C4-2B (cell line): ENCODE measurements around the gene SP5.

Experiments used
- ZFX ChIP-seq: fragments of 450-650 bp; IDR thresholded peaks from 2 replicates; pipeline ENCODE4 v1.6.1; 2017
- TF ChIP-seq, protein P1 (sequence below): fragments of 450-650 bp; conservative IDR thresholded peaks from 2 replicates; pipeline ENCODE4 v1.5.1; 2017; ENCODE audit warnings: mild to moderate bottlenecking

GRCh38 chr2:170721678-170722077, 6.5 kb downstream of the SP5 start:
- TF ChIP-seq, protein P1, sequence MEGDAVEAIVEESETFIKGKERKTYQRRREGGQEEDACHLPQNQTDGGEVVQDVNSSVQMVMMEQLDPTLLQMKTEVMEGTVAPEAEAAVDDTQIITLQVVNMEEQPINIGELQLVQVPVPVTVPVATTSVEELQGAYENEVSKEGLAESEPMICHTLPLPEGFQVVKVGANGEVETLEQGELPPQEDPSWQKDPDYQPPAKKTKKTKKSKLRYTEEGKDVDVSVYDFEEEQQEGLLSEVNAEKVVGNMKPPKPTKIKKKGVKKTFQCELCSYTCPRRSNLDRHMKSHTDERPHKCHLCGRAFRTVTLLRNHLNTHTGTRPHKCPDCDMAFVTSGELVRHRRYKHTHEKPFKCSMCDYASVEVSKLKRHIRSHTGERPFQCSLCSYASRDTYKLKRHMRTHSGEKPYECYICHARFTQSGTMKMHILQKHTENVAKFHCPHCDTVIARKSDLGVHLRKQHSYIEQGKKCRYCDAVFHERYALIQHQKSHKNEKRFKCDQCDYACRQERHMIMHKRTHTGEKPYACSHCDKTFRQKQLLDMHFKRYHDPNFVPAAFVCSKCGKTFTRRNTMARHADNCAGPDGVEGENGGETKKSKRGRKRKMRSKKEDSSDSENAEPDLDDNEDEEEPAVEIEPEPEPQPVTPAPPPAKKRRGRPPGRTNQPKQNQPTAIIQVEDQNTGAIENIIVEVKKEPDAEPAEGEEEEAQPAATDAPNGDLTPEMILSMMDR, result no peak
- no peak for TF ChIP-seq ZFX
